HG02678 (cell line): ENCODE measurements around the gene LRRC57.
A peak's percentile ranks its signal among the peaks of the same experiment; 100 is the strongest.

Experiments
- ATAC-seq: cut with Tn5 transposase; IDR thresholded peaks from one replicate; pipeline ENCODE4 v1.9.1; 2021; ENCODE audit warnings: mild to moderate bottlenecking, moderate library complexity; ENCODE audit not compliant: unreplicated experiment

Gene LRRC57

DNA sequence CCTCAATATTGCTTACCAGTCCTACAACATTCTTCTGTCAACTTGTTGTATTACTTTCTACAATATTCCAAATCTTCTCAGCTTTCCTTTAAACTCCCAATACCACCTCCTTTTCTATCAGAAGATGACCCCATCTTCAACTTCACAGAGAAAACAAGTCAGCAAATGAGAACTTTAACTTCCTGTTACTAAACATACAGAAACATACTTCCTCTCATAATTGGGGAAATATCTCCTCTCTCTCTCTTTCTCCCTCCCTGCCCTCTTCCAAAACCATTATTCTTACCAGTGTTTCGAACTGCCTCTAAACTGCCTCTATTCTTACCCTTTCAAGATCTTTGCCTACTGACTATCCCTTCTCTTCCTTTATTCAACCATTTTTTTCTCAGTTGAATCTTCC, 54.9 kb downstream of the LRRC57 start:
- ATAC-seq = no peak

DNA sequence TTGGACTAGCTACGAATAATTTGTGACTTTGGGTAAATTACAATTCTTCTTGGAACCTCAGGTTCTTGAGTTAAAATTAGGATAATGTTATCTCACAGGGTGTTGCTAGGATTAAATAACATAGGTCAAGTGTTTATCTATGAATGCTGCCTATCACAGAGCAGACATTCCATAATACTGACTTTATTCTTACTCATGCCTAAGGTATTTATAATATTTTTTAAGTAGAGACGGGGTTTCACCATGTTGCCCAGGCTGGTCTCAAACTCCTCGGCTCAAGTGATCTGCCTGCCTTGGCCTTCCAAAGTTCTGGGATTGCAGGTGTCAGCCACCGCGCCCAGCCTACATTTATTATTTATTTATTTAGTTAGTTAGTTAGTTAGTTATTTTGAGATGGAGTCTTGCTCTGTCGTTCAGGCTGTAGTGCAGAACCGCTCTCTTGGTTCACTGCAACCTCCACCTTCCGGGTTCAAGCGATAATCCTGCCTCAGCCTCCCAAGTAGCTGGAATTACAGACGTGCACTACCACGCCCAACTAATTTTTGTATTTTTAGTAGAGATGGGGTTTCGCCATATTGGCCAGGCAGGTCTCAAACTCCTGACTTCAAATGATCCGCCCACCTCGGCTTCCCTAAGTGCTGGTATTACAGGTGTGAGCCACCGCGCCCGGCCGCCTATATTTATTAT, 56.9 kb downstream of the LRRC57 start:
- ATAC-seq = no peak

DNA sequence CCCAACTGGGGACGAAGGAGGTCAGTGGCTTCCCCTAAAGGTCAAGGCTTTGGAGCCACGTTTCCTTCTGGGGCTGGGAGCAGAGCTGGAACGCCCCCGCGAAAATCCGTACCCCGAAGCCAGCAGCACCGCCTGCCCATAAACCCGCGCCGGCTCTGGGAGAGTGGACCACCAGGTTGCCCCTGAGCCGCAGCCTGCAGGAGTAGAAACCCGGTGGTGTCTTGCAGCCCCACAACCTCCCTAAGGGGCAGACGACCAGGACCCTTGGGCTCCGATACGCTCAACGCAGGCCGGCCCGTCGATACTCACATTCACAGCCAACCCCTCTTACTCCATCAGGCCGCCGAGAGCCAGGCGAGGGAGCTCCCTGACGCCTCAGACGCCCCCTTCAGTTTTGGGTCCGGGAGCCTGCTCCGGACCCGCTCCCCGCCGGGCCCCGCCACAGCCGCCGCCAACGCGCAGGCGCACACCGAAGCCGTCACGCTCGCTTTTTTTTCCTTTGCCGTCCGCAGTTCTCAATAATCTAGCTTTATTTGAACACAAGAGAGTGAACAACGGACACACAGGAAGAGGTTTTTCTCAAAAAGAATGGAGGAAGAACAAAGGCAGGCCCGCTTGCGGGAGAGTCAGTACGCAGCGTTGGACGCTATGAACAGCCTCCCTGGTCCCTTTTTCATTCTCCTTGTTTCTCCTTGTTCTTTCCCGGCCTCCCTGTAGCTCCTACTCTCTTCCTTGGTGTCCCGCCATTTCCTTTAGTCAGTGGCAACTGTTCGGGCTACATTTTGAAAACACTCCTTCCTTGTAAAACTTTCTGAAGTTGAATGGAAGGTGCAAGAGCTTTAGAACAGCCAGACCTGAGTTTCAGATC, 57.7 kb downstream of the LRRC57 start, which contains the start of gene ZNF106:
ZNF106 (minus strand) TSS at position 471 of the 868 bp plus-strand sequence. CDS start 18,852 bp downstream, outside the sequence.
- ATAC-seq = peak; percentile 52

DNA sequence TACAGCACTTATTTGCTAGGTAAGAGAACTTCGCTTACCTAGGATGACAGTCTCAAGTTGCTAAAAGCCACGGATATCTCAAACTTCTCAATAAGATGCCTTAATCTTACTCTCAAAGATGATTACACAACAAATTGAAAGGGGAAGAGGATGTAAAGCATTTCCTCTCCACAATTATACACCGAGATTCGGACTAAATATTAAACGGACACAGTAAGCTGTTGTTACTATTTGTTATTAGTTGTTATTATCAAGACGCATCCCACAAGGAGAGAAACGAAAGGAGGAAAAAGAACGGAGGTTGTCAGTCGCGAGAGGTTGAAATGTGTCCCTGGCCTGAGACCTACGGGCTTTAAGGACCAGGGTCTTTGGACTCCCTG, 58.3 kb downstream of the LRRC57 start:
- no peak for ATAC-seq
